Dedifferentiated amniotic fluid mesenchymal stem cell (primary cell): ENCODE measurements around the gene GPR143.
"Not testable (repeated sequence)": the region's sequence is repeated elsewhere in the genome, so short reads cannot be mapped to it uniquely, and the experiment has no call there.

ENCODE experiments used
- DNase-seq: peaks from one replicate; pipeline ENCODE4 v3.0.0-alpha.2; 2016; ENCODE audit errors: extremely low spot score

GPR143 gene

GRCh38 chrX:9768321-9768839 is 2.7 kb upstream of the GPR143 start:
- not testable (repeated sequence) for DNase-seq

- DNase-seq, result no peak
Observed at GRCh38 chrX:9767375-9767774, 1.7 kb upstream of the GPR143 start.

- DNase-seq, result no peak
Observed at GRCh38 chrX:9765072-9765736, 443 bp downstream of the GPR143 start.

- no peak for DNase-seq
Observed at GRCh38 chrX:9759337-9759736, 6.3 kb downstream of the GPR143 start.

- DNase-seq, result no peak
Observed at GRCh38 chrX:9758021-9758638, 7.5 kb downstream of the GPR143 start.

GRCh38 chrX:9757366-9757765 is 8.3 kb downstream of the GPR143 start:
- no peak for DNase-seq

- no peak for DNase-seq
Observed at GRCh38 chrX:9749146-9749692, 16.4 kb downstream of the GPR143 start.

GRCh38 chrX:9747644-9748043 is 18.0 kb downstream of the GPR143 start:
- no peak for DNase-seq

GRCh38 chrX:9746148-9746888 is 19.3 kb downstream of the GPR143 start:
- no peak for DNase-seq

- DNase-seq, result no peak
Observed at GRCh38 chrX:9745417-9746115, 20.1 kb downstream of the GPR143 start.

GRCh38 chrX:9739130-9739529 is 26.5 kb downstream of the GPR143 start:
- DNase-seq, result no peak

GRCh38 chrX:9738151-9738550 is 27.5 kb downstream of the GPR143 start:
- DNase-seq, result no peak

- DNase-seq, result no peak
Observed at GRCh38 chrX:9737363-9737762, 28.3 kb downstream of the GPR143 start.

GRCh38 chrX:9730752-9731151 is 34.9 kb downstream of the GPR143 start:
- DNase-seq, result no peak

GRCh38 chrX:9730078-9730477 is 35.6 kb downstream of the GPR143 start:
- DNase-seq, result no peak

- no peak for DNase-seq
Observed at GRCh38 chrX:9729171-9729885, 36.3 kb downstream of the GPR143 start.

- no peak for DNase-seq
Observed at GRCh38 chrX:9728261-9728660, 37.4 kb downstream of the GPR143 start.

GRCh38 chrX:9724711-9725110 is 40.9 kb downstream of the GPR143 start:
- no peak for DNase-seq

GRCh38 chrX:9717376-9717775 is 48.3 kb downstream of the GPR143 start:
- DNase-seq, result no peak

GRCh38 chrX:9710332-9710731 is 55.3 kb downstream of the GPR143 start:
- DNase-seq, result no peak

GRCh38 chrX:9708923-9709553 is 56.6 kb downstream of the GPR143 start:
- DNase-seq, result peak; percentile 23
